Measurements from ENCODE around the gene VPS37C.

DNA sequence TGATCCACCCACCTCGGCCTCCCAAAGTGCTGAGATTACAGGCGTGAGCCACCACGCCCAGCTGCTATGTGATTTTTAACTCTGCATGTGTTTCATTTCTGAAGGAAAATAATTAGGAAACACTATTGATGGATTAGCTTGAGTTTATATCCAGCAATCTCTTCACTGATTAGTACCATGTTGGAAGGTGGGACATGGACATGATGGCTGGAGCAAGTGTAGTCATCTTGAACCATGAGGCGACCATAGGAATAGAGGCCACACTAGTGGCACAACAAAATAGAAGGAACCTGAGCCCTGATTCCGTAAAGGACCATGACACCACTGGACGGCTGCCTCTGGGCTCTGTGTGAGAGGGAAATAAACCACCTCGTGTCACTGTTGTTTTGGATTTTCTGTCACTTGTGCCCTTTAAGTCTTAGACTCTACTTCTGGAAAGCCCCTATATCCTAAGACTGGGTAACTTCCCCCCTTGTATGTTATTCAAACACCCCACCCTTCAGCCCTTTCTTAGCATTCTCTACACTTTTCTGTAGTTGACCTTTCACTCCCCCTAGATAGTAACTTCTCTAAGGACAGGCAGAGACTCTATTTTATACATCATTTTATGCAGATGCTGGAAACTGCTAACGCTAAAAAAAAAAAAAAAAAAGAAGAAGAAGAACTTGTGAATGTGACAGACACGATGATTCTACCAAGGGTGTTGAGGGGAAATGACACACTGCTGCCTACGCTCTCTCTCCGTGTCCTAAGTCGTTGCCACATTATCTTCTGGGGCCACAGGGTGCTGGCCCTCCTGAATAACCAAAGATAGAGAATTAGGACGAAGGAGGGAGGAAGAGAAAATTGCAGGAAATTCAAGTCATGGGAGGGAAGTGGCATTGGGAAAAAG is 2.7 kb upstream of the VPS37C start:
- TF ChIP-seq POLR2A (IDR thresholded peaks at IDR 0.05) (no peak), EP300 (IDR thresholded peaks at IDR 0.05) (no peak)
- TF ChIP-seq, protein P1, sequence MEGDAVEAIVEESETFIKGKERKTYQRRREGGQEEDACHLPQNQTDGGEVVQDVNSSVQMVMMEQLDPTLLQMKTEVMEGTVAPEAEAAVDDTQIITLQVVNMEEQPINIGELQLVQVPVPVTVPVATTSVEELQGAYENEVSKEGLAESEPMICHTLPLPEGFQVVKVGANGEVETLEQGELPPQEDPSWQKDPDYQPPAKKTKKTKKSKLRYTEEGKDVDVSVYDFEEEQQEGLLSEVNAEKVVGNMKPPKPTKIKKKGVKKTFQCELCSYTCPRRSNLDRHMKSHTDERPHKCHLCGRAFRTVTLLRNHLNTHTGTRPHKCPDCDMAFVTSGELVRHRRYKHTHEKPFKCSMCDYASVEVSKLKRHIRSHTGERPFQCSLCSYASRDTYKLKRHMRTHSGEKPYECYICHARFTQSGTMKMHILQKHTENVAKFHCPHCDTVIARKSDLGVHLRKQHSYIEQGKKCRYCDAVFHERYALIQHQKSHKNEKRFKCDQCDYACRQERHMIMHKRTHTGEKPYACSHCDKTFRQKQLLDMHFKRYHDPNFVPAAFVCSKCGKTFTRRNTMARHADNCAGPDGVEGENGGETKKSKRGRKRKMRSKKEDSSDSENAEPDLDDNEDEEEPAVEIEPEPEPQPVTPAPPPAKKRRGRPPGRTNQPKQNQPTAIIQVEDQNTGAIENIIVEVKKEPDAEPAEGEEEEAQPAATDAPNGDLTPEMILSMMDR (IDR thresholded peaks at IDR 0.05): no peak

Measured in ovary (tissue), 3 donors.